ENCODE data around the gene SOCS4.

SOCS4 gene

GRCh38 chr14:55092341-55092740 lies 65.3 kb downstream of the SOCS4 start:
- ATAC-seq, result no peak

DNA sequence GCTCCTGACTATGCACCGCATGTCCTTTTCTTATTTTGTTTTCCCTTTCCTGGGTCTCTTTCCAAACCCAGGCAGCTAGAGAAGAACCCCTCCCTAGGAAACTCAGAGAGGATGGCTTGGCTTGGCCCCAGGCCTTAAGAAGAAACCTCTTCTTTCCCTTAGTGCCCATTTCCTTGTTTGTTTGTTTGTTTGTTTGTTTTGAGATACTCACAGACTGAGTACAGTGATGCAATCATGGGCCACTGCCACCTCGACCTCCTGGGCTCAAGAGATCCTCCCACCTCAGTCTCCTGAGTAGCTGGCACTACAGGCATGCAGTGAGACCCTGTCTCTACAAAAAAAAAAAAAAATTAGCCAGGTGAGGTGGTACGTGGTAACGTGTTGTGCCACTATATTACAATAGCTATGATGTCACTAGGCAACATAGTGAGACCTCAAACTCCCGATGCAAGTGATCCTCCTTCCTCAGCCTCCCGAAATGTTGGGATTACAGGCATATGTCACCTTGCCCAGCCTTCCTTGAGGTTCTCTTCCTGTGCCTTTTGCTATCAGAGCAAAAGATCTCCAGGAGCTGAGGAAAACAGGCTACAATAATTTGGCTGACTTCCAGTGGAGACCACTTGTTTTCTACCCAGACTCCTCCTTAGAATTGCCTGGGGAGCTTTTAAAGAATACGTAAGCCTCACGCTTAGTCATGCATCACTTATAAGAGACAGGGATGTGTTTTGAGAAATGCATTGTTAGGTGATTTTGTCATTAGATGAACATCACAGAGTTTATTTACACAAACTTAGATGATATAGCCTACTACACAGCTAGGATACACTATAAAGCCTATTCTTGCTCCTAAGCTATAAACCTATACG lies 67.5 kb downstream of the SOCS4 start:
- ATAC-seq, result no peak

- ATAC-seq, result peak; percentile 72 to 74
Measured at GRCh38 chr14:55097881-55098560, 71.0 kb downstream of the SOCS4 start.

DNA sequence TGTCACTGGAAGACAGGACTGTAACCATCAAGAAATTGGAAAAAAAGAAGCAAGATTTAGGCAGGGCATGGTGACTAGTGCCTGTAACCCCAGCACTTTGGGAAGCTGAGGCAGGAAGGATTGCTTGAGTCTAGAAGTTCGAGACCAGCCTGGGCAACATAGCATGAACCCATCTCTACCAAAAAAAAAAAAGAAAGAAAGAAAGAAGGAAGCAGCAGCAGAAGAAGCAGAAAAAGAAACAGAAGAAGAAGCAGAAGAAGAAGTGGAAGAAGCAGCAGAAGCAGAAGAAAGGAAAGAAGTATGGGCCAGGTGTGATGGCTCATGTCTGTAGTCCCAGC lies 71.5 kb downstream of the SOCS4 start:
- no peak for ATAC-seq

All from activated CD4-positive, CD25-positive, alpha-beta regulatory T cell treated with anti-CD3 and anti-CD28 coated beads, Interleukin-2, amount 50 U/mL, for 24 hours (primary cell).